H1 (cell line): Measurements from ENCODE around the gene CTDP1. TPM values are rescaled to one million over a fixed set of nuclear protein-coding genes. Genes with fewer than 3 reads are reported as not detected.

Experiments used
- CTCF ChIA-PET: fragments of 300-600 bp; sonication (Branson Sonifier 250); formaldehyde crosslinking; loops from one replicate; lab custom pipeline; 2021; ENCODE audit not compliant: partially characterized antibody; lab: Charles Lee
- POLR2A ChIA-PET: fragments of 300-600 bp; sonication (Branson Sonifier 250); formaldehyde crosslinking; loops from one replicate; lab custom pipeline; 2021; ENCODE audit warnings: inconsistent platforms; ENCODE audit not compliant: partially characterized antibody; lab: Charles Lee
- DNase-seq, 2 experiments: peaks; one replicate each; pipeline versions ENCODE4 v3.0.0 to v3.0.0-alpha.2; 2010 to 2022; ENCODE audit warnings: low spot score in 2 of 2, low read depth in 1 of 2, mixed read lengths in 1 of 2
- FAIRE-seq: peaks from 2 replicates; lab custom pipeline; 2011; peaks lifted over from hg19 to GRCh38; lab: Jason Lieb, UNC
- H2AFZ ChIP-seq: 2 replicates; pipeline ENCODE4 v1.8.1; 2012; ENCODE audit warnings: low read length, inconsistent platforms
- H2AK5ac ChIP-seq: 2 replicates; pipeline ENCODE4 v1.6.1; 2013; ENCODE audit warnings: low read depth, low read length
- H2BK120ac ChIP-seq: replicated peaks from 2 replicates; pipeline ENCODE3; 2013; ENCODE audit warnings: low read depth, low read length, inconsistent platforms
- H2BK12ac ChIP-seq: 2 replicates; pipeline ENCODE4 v1.6.1; 2013; ENCODE audit warnings: low read depth, low read length
- H2BK15ac ChIP-seq: 2 replicates; pipeline ENCODE4 v1.6.1; 2013; ENCODE audit warnings: low read length
- H2BK20ac ChIP-seq: 2 replicates; pipeline ENCODE4 v1.6.1; 2013; ENCODE audit warnings: low read length
- H2BK5ac ChIP-seq: 2 replicates; pipeline ENCODE4 v1.6.1; 2013; ENCODE audit warnings: low read depth, low read length
- H3K14ac ChIP-seq: 2 replicates; pipeline ENCODE4 v1.6.1; 2013; ENCODE audit warnings: inconsistent platforms; ENCODE audit not compliant: insufficient read length
- H3K18ac ChIP-seq: 2 replicates; pipeline ENCODE4 v1.6.1; 2013; ENCODE audit warnings: low read length; ENCODE audit errors: extremely low read depth
- H3K23ac ChIP-seq: 2 replicates; pipeline ENCODE4 v1.6.1; 2013; ENCODE audit warnings: inconsistent platforms; ENCODE audit not compliant: insufficient read length
- H3K23me2 ChIP-seq: 2 replicates; pipeline ENCODE4 v1.6.1; 2013; ENCODE audit warnings: low read depth, low read length
- H3K27ac ChIP-seq: 2 replicates; pipeline ENCODE4 v1.6.1; 2011; ENCODE audit warnings: low read depth, low read length, inconsistent platforms
- H3K27me3 ChIP-seq, 4 experiments: replicated peaks in 1 of 4; 1 replicate in 1 of 4; 2 replicates in 3 of 4; pipeline versions ENCODE4 v1.6.1 to v1.8.1; 2011 to 2013; ENCODE audit warnings: low read length in 3 of 4, mild to moderate bottlenecking in 3 of 4, inconsistent platforms in 2 of 4, mixed read lengths in 2 of 4, moderate library complexity in 1 of 4; ENCODE audit not compliant: control insufficient read depth in 3 of 4, insufficient read depth in 3 of 4; ENCODE audit errors: extremely low read depth in 1 of 4
- H3K36me3 ChIP-seq, 4 experiments: 2 replicates each; pipeline versions ENCODE4 v1.6.1 to v1.8.1; 2011 to 2013; ENCODE audit warnings: mild to moderate bottlenecking in 4 of 4, low read length in 3 of 4, moderate library complexity in 2 of 4, control low read depth in 1 of 4, inconsistent platforms in 1 of 4; ENCODE audit not compliant: insufficient read depth in 4 of 4, control insufficient read depth in 2 of 4
- H3K4ac ChIP-seq: replicated peaks from 2 replicates; pipeline ENCODE3; 2013; ENCODE audit warnings: low read length, low read depth, mixed read lengths, inconsistent platforms; ENCODE audit not compliant: insufficient read length
- H3K4me1 ChIP-seq, 4 experiments: replicated peaks in 1 of 4; 1 replicate in 1 of 4; 2 replicates in 3 of 4; pipeline versions ENCODE4 v1.6.1 to v1.8.1; 2011 to 2013; ENCODE audit warnings: low read length in 3 of 4, inconsistent platforms in 2 of 4, mixed read lengths in 1 of 4; ENCODE audit not compliant: insufficient read depth in 4 of 4, control insufficient read depth in 3 of 4
- H3K4me2 ChIP-seq, 2 experiments: 2 replicates each; pipeline versions ENCODE4 v1.6.1 to v1.8.1; 2011 to 2013; ENCODE audit warnings: low read depth in 2 of 2, low read length in 2 of 2, control low read depth in 1 of 2, inconsistent platforms in 1 of 2, mild to moderate bottlenecking in 1 of 2; ENCODE audit not compliant: insufficient read depth in 1 of 2
- H3K4me3 ChIP-seq, 4 experiments: fragments of 200-600, 300-600 bp in 1 of 4; sonication (generic), shearing (Covaris generic), sonication (Bioruptor Twin) in 1 of 4; 2 replicates each; pipeline versions ENCODE4 v1.5.1 to v1.8.1; 2011 to 2016; ENCODE audit warnings: low read length in 4 of 4, low read depth in 3 of 4, control low read depth in 2 of 4, inconsistent platforms in 2 of 4, mild to moderate bottlenecking in 2 of 4, mixed read lengths in 1 of 4, moderate library complexity in 1 of 4; ENCODE audit not compliant: insufficient read depth in 2 of 4; ENCODE audit errors: extremely low read depth in 1 of 4
- H3K56ac ChIP-seq: replicated peaks from 2 replicates; pipeline ENCODE3; 2013; ENCODE audit warnings: low read depth, mild to moderate bottlenecking, mixed read lengths, low read length, inconsistent platforms; ENCODE audit not compliant: insufficient read length
- H3K79me1 ChIP-seq: 2 replicates; pipeline ENCODE4 v1.6.1; 2013; ENCODE audit warnings: low read depth, low read length, control low read depth
- H3K79me2 ChIP-seq, 2 experiments: 2 replicates each; pipeline versions ENCODE4 v1.6.1 to v1.8.1; 2012 to 2013; ENCODE audit warnings: low read length in 2 of 2, mild to moderate bottlenecking in 2 of 2, inconsistent platforms in 1 of 2; ENCODE audit not compliant: insufficient read depth in 2 of 2, control insufficient read depth in 1 of 2
- H3K9ac ChIP-seq, 4 experiments: replicated peaks in 1 of 4; 1 replicate in 1 of 4; 2 replicates in 3 of 4; pipeline versions ENCODE4 v1.6.1 to v1.8.1; 2011 to 2013; ENCODE audit warnings: low read depth in 3 of 4, low read length in 3 of 4, control low read depth in 2 of 4, mild to moderate bottlenecking in 2 of 4, moderate library complexity in 2 of 4, inconsistent platforms in 1 of 4; ENCODE audit errors: extremely low read depth in 1 of 4
- H3K9me3 ChIP-seq, 2 experiments: 2 replicates each; pipeline versions ENCODE4 v1.6.1 to v1.8.1; 2012 to 2013; ENCODE audit warnings: mild to moderate bottlenecking in 2 of 2, moderate library complexity in 2 of 2, control low read depth in 1 of 2, inconsistent platforms in 1 of 2, low read depth in 1 of 2, low read length in 1 of 2, mixed read lengths in 1 of 2; ENCODE audit not compliant: insufficient read depth in 2 of 2
- H4K20me1 ChIP-seq, 2 experiments: replicated peaks in 1 of 2; 2 replicates each; pipeline versions ENCODE3 to v1.8.1; 2011 to 2013; ENCODE audit warnings: inconsistent platforms in 2 of 2, low read length in 2 of 2, mild to moderate bottlenecking in 1 of 2; ENCODE audit not compliant: insufficient read depth in 2 of 2, control insufficient read depth in 1 of 2
- H4K5ac ChIP-seq: 2 replicates; pipeline ENCODE4 v1.6.1; 2013; ENCODE audit warnings: low read length, low read depth, mixed read lengths, inconsistent platforms; ENCODE audit not compliant: insufficient read length
- H4K8ac ChIP-seq: 2 replicates; pipeline ENCODE4 v1.8.0; 2013; ENCODE audit warnings: mild to moderate bottlenecking, moderate library complexity, low read length, inconsistent platforms; ENCODE audit not compliant: insufficient read depth; ENCODE audit errors: extremely low read depth
- H4K91ac ChIP-seq: replicated peaks from 2 replicates; pipeline ENCODE3; 2013; ENCODE audit warnings: low read length, mixed read lengths, inconsistent platforms; ENCODE audit not compliant: insufficient read length
- CREB1 ChIP-seq: IDR thresholded peaks from 2 replicates; pipeline ENCODE4 v1.6.1; 2012; ENCODE audit warnings: inconsistent platforms
- FOSL1 ChIP-seq: IDR thresholded peaks from 2 replicates; pipeline ENCODE4 v1.6.1; 2011; ENCODE audit warnings: mild to moderate bottlenecking, low read depth, low read length, moderate library complexity; ENCODE audit not compliant: insufficient read depth
- GABPA ChIP-seq: IDR thresholded peaks from 2 replicates; pipeline ENCODE4 v1.6.1; 2011; ENCODE audit warnings: mild to moderate bottlenecking, low read length, moderate library complexity, borderline replicate concordance; ENCODE audit not compliant: insufficient read depth
- HDAC2 ChIP-seq, 2 experiments: fragments of 300-600 bp in 1 of 2; sonication (generic) in 1 of 2; IDR thresholded peaks; 2 replicates each; pipeline ENCODE4 v1.6.1; 2011 to 2012; ENCODE audit warnings: low read depth in 2 of 2, low read length in 2 of 2, mild to moderate bottlenecking in 2 of 2, moderate library complexity in 2 of 2, borderline replicate concordance in 1 of 2, inconsistent platforms in 1 of 2
- HDAC6 ChIP-seq: IDR thresholded peaks from one replicate; pipeline ENCODE4 v1.7.1; 2012; ENCODE audit warnings: low read depth, mild to moderate bottlenecking, inconsistent platforms, low read length, moderate library complexity
- JUND ChIP-seq: IDR thresholded peaks from 2 replicates; pipeline ENCODE4 v1.6.1; 2011; ENCODE audit warnings: mild to moderate bottlenecking, improper control_type of control experiment, low read length
- KDM5A ChIP-seq: fragments of 200-600 bp; IDR thresholded peaks from 2 replicates; pipeline ENCODE4 v1.7.1; 2012; ENCODE audit warnings: mild to moderate bottlenecking, low read length, inconsistent platforms, mixed read lengths
- PHF8 ChIP-seq: fragments of 200-600 bp; sonication (generic); conservative IDR thresholded peaks from 2 replicates; pipeline ENCODE4 v1.7.1; 2012; ENCODE audit warnings: low read depth, mild to moderate bottlenecking, inconsistent platforms, low read length, moderate library complexity
- POLR2A ChIP-seq, 2 experiments: IDR thresholded peaks; 1 replicate in 1 of 2; 2 replicates in 1 of 2; pipeline ENCODE4 v1.6.1; 2011; ENCODE audit warnings: low read depth in 2 of 2, low read length in 2 of 2, mild to moderate bottlenecking in 2 of 2; ENCODE audit errors: control extremely low read depth in 1 of 2
- SAP30 ChIP-seq: fragments of 300-600 bp; sonication (generic); IDR thresholded peaks from 2 replicates; pipeline ENCODE4 v1.7.1; 2012; ENCODE audit warnings: low read length, moderate library complexity, mild to moderate bottlenecking, inconsistent platforms; ENCODE audit not compliant: insufficient read depth, insufficient replicate concordance
- SIX5 ChIP-seq: IDR thresholded peaks from 2 replicates; pipeline ENCODE4 v1.6.1; 2011; ENCODE audit warnings: mild to moderate bottlenecking, low read depth, low read length
- SP1 ChIP-seq: IDR thresholded peaks from 2 replicates; pipeline ENCODE4 v1.6.1; 2011; ENCODE audit warnings: low read depth, low read length
- ZNF274 ChIP-seq: IDR thresholded peaks from 2 replicates; pipeline ENCODE4 v1.7.0; 2012; ENCODE audit warnings: low read length, borderline replicate concordance; ENCODE audit errors: extremely low read depth
- WGBS, 2 experiments: shearing (Covaris generic) in 1 of 2; methylation state at CpG; one replicate each; pipeline versions ENCODE4 v1.1.6 to v1.1.7; 2013 to 2015; ENCODE audit warnings: low lambda C conversion rate in 2 of 2, mixed read lengths in 2 of 2, inconsistent platforms in 1 of 2, low coverage in 1 of 2, missing lambda C conversion rate in 1 of 2; ENCODE audit not compliant: insufficient replicate concordance in 2 of 2, insufficient coverage in 1 of 2, insufficient read length in 1 of 2; ENCODE audit errors: extremely low coverage in 1 of 2, missing lambda C conversion rate in 1 of 2; 5-methylcytosine and 5-hydroxymethylcytosine counted together
- polyA plus RNA-seq, 7 experiments: library from polyadenylated mRNA; depleted of rRNA in 3 of 7; stranded (reverse) in 5 of 7; unstranded in 2 of 7; fragments of >200 nt in 5 of 7; fragments of 200-250 nt in 2 of 7; gene quantifications; 1 replicate in 5 of 7; 2 replicates in 1 of 7; 4 replicates in 1 of 7; pipeline versions ENCODE4 v1.2.1 to v1.2.3, GENCODE V29; 2011 to 2013; ENCODE audit warnings: missing spikeins in 2 of 7, mixed read lengths in 2 of 7
- total RNA-seq: library from RNA; stranded (reverse); fragmentation: NEBNext Ultra II Directional; extraction: Animal tissue kit (Norgen Biotek cat#: 25700); gene quantifications from 2 replicates; pipeline ENCODE4 v1.2.1, GENCODE V29; 2021

Gene CTDP1
- total and polyA plus RNA-seq, 2 of the 8 experiments (the other 6 are each of a cell fraction or from before 2014, with no cell fraction given): 16.6 to 37.0 TPM

- Histone ChIP-seq H2BK12ac (no peak overlapping the region), H3K23me2 (no peaks in the 10 kb centered on the region), H3K4me3 (no peak overlapping the region), H2BK120ac (no peak overlapping the region), H2BK15ac (no peak overlapping the region), H2AFZ (no peak overlapping the region), H3K79me1 (no peaks in the 10 kb centered on the region), H3K14ac (no peak overlapping the region), H4K20me1 (peaks cover 0 to 9% of the 10 kb centered on the region in 2 experiments), H3K18ac (no peak overlapping the region), H3K4me1 (no peaks in the 10 kb centered on the region), H2BK20ac (no peak overlapping the region), H3K36me3 (peaks cover 4 to 22% (median 15%) of the 10 kb centered on the region in 4 experiments), H3K27me3 (no peaks in the 10 kb centered on the region), H3K27ac (no peak overlapping the region), H3K9ac (no peak overlapping the region), H3K79me2 (no peaks in the 10 kb centered on the region), H2AK5ac (no peak overlapping the region), H4K91ac (no peak overlapping the region), H3K56ac (no peak overlapping the region), H3K23ac (no peak overlapping the region), H4K5ac (no peak overlapping the region), H3K4me2 (no peak overlapping the region), H3K9me3 (no peaks in the 10 kb centered on the region), H4K8ac (no peak overlapping the region), H3K4ac (no peak overlapping the region), H2BK5ac (no peak overlapping the region)
- ChIA-PET POLR2A (interaction anchor here (0.5 kb wide), 1 partner anchor 431 kb away, joined by 3 read pairs; no protein-coding TSS in a partner anchor), CTCF (no interaction called here)
- FAIRE-seq (no peak), DNase-seq (no peak)
- 91% methylated on average over 21 of the region's 21 CpGs; no CpG with 5 or more reads in 1 of the 2 experiments for WGBS, 2 experiments
- no peak for TF ChIP-seq GABPA
- no peak for TF ChIP-seq POLR2A (IDR thresholded peaks at IDR 0.05; ENCODE audit: control extremely low read depth in 1 of 2, low read depth in 2 of 2, low read length in 2 of 2)
- no peak for TF ChIP-seq ZNF274
- TF ChIP-seq SIX5: no peak
- no peak for TF ChIP-seq KDM5A
- TF ChIP-seq FOSL1: no peak
- no peak for TF ChIP-seq CREB1
- no peak for TF ChIP-seq PHF8
- no peak for TF ChIP-seq HDAC2 (IDR thresholded peaks at IDR 0.05; ENCODE audit: borderline replicate concordance in 1 of 2, low read depth in 2 of 2, low read length in 2 of 2)
- TF ChIP-seq JUND: no peak
- no peak for TF ChIP-seq HDAC6
- no peak for TF ChIP-seq SP1
- TF ChIP-seq SAP30: no peak
Measured at GRCh38 chr18:79738581-79739439, 59.2 kb downstream of the CTDP1 start.
